ENCODE measurements around the gene TRAF3. TPM values are rescaled to one million over a fixed set of nuclear protein-coding genes. Genes with fewer than 3 reads are reported as not detected.

The TRAF3 gene
- polyA plus RNA-seq, 1 of the 3 experiments (the other 2 are of a cell fraction): 17.9 TPM

- H3K79me2 ChIP-seq (ENCODE audit: insufficient read depth): peaks cover 99% of the 10 kb centered on the region
- ChIA-PET CTCF (no interaction called here), POLR2A (no interaction called here)
- peaks cover 4% of the 10 kb centered on the region for H3F3A ChIP-seq (replicated peaks; ENCODE audit: insufficient read depth)
- no peaks in the 10 kb centered on the region for H3K27me3 ChIP-seq (ENCODE audit: insufficient read depth)
- no peaks in the 10 kb centered on the region for H3K36me3 ChIP-seq (replicated peaks in 1 of 2; ENCODE audit: control insufficient read depth in 1 of 2, insufficient read depth in 2 of 2, low read length in 1 of 2)
- H3K4me1 ChIP-seq (ENCODE audit: control insufficient read depth in 1 of 2, insufficient read depth in 2 of 2, low read depth in 1 of 2, low read length in 1 of 2): peaks cover 0 to 6% of the 10 kb centered on the region in 2 experiments; a peak in 1 of 4 replicates
- 69% methylated on average over 4 of the region's 4 CpGs for WGBS (ENCODE audit: low lambda C conversion rate)
- no peaks in the 10 kb centered on the region for H3K9me2 ChIP-seq
- no peaks in the 10 kb centered on the region for H3K9me3 ChIP-seq
- H3K4me3 ChIP-seq (ENCODE audit: low read depth in 2 of 2, low read length in 1 of 2): no peak overlapping the region
- H3K9ac ChIP-seq: no peak overlapping the region
- peaks cover 49% of the 10 kb centered on the region for H4K20me1 ChIP-seq (ENCODE audit: insufficient read depth)
- no peak overlapping the region for H3K4me2 ChIP-seq
- no peak for DNase-seq
- H2AFZ ChIP-seq (ENCODE audit: low read depth): no peak overlapping the region
- TF ChIP-seq SMC3 (IDR thresholded peaks at IDR 0.05; ENCODE audit: low read depth, low read length) (no peak), POLR2AphosphoS5 (IDR thresholded peaks at IDR 0.05; ENCODE audit: low read depth, low read length) (no peak), MXI1 (IDR thresholded peaks at IDR 0.05; ENCODE audit: low read depth, low read length) (no peak), CHD2 (IDR thresholded peaks at IDR 0.05; ENCODE audit: low read length, partially characterized antibody) (no peak), SIN3A (IDR thresholded peaks at IDR 0.05; ENCODE audit: borderline replicate concordance, low read depth, low read length) (no peak)
- no peak overlapping the region for H3K27ac ChIP-seq (ENCODE audit: low read depth in 2 of 2, low read length in 1 of 2)
Observed at GRCh38 chr14:102786768-102787167, 9.5 kb downstream of the TRAF3 start.

GRCh38 chr14:102789349-102789748 lies 12.1 kb downstream of the TRAF3 start:
- no peak overlapping the region for H3K27ac ChIP-seq (ENCODE audit: low read depth in 2 of 2, low read length in 1 of 2)
- no peaks in the 10 kb centered on the region for H3K9me3 ChIP-seq
- no peak for DNase-seq
- no peak overlapping the region for H3K4me2 ChIP-seq
- no peak overlapping the region for H3K4me3 ChIP-seq (ENCODE audit: low read depth in 2 of 2, low read length in 1 of 2)
- no peak overlapping the region for H2AFZ ChIP-seq (ENCODE audit: low read depth)
- ChIA-PET POLR2A (no interaction called here), CTCF (interaction anchor here (0.6 kb wide), 1 partner anchor 96 kb away, joined by 3 read pairs; no protein-coding TSS in a partner anchor)
- H3K36me3 ChIP-seq (replicated peaks in 1 of 2; ENCODE audit: control insufficient read depth in 1 of 2, insufficient read depth in 2 of 2, low read length in 1 of 2): peaks cover 0 to 5% of the 10 kb centered on the region in 2 experiments
- peaks cover 4% of the 10 kb centered on the region for H3F3A ChIP-seq (replicated peaks; ENCODE audit: insufficient read depth)
- H3K9ac ChIP-seq: no peak overlapping the region
- WGBS (ENCODE audit: low lambda C conversion rate): 96% methylated on average over 5 of the region's 5 CpGs
- no peaks in the 10 kb centered on the region for H3K27me3 ChIP-seq (ENCODE audit: insufficient read depth)
- H4K20me1 ChIP-seq (ENCODE audit: insufficient read depth): peaks cover 29% of the 10 kb centered on the region
- peaks cover 99% of the 10 kb centered on the region for H3K79me2 ChIP-seq (ENCODE audit: insufficient read depth)
- TF ChIP-seq MAX (IDR thresholded peaks at IDR 0.05; ENCODE audit: low read depth): no peak
- no peak for TF ChIP-seq SMC3 (IDR thresholded peaks at IDR 0.05; ENCODE audit: low read depth, low read length)
- no peak for TF ChIP-seq TEAD4 (IDR thresholded peaks at IDR 0.05; ENCODE audit: borderline replicate concordance, insufficient read depth)
- no peak for TF ChIP-seq REST (IDR thresholded peaks at IDR 0.05; ENCODE audit: low read depth, low read length)
- TF ChIP-seq FOXJ3 (CRISPR knock-in tag; IDR thresholded peaks at IDR 0.05): no peak
- TF ChIP-seq USF1 (IDR thresholded peaks at IDR 0.05; ENCODE audit: borderline replicate concordance, low read depth): no peak
- no peak for TF ChIP-seq TAF1 (IDR thresholded peaks at IDR 0.05; ENCODE audit: borderline replicate concordance, low read depth, low read length)
- no peak for TF ChIP-seq FOSL2 (IDR thresholded peaks at IDR 0.05; ENCODE audit: borderline replicate concordance, low read depth)
- TF ChIP-seq EP300 (IDR thresholded peaks at IDR 0.05; ENCODE audit: borderline replicate concordance in 1 of 2, low read depth in 1 of 2, low read length in 1 of 2): no peak
- no peak for TF ChIP-seq MXI1 (IDR thresholded peaks at IDR 0.05; ENCODE audit: low read depth, low read length)
- TF ChIP-seq GABPA (IDR thresholded peaks at IDR 0.05; ENCODE audit: low read depth): no peak
- no peak for TF ChIP-seq RAD21 (IDR thresholded peaks at IDR 0.05; ENCODE audit: low read length)
- TF ChIP-seq NRF1 (IDR thresholded peaks at IDR 0.05; ENCODE audit: low read depth, low read length): no peak
- TF ChIP-seq IRF3 (IDR thresholded peaks at IDR 0.05; ENCODE audit: low read depth, low read length): no peak
- TF ChIP-seq MEF2A (IDR thresholded peaks at IDR 0.05; ENCODE audit: borderline replicate concordance, low read depth): no peak
- TF ChIP-seq JUND (IDR thresholded peaks at IDR 0.05): no peak
- no peaks in the 10 kb centered on the region for H3K9me2 ChIP-seq
- H3K4me1 ChIP-seq (ENCODE audit: control insufficient read depth in 1 of 2, insufficient read depth in 2 of 2, low read depth in 1 of 2, low read length in 1 of 2): peaks cover 0 to 3% of the 10 kb centered on the region in 2 experiments; a peak in 1 of 4 replicates

Measured in SK-N-SH (cell line).